Stimulated activated CD4-positive, alpha-beta T cell treated with anti-CD3 and anti-CD28 coated beads, Interleukin-2, amount 100 ng/mL, for 48 hours (primary cell): ENCODE data around the gene FAM229A.
"Not testable (repeated sequence)": the region's sequence is repeated elsewhere in the genome, so short reads cannot be mapped to it uniquely, and the experiment has no call there.

Experiments used
- DNase-seq, 2 donors: peaks; one replicate each; pipeline ENCODE4 v3.0.0-alpha.2; 2020

Gene FAM229A, protein sequence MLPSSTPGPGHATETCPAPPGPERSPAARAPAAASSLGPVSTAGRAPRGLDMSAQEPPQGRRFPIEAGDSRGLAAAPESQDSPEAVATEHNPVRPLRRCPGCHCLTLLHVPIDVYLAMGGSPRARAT

DNA sequence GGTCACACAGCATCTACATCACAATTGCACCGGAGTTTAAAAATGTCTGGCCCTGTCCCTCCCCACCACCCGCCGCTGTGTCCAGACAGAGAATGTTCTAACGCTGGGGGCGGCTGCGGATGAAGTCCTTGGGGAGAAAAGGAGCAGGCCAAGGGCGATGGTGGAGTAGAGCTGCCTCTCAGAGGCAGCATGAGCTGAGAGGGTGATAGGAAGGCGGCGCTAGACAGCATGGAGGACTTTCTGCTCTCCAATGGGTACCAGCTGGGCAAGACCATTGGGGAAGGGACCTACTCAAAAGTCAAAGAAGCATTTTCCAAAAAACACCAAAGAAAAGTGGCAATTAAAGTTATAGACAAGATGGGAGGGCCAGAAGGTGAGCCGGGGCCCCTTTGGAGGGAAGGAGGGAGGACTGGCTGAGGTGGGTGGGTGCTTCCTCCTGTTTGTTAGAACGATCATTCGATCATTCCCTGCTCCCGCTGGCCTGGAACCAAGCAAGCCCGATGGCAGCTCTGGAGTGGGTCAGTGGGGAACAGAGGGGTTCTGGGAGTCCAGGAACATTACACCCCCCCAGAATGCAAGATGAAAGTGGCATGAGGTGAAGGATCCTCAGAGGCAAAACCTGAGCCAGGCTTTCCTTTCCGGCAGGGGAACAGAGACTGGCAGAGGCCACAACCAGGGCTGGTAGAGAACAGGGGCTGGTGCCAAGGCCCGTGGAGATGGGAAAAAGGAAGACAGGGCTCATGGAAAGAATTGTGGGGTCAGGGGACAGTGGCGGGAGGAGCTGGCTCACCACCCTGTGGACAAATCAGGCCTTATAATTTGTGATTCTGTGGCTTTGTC lies at the start of gene FAM229A, which contains the start of gene TSSK3:
FAM229A (minus strand) TSS at position 12 of the 840 bp plus-strand sequence. CDS start 394 bp downstream, outside the sequence.
TSSK3 (plus strand) TSS at position 66 of the 840 bp plus-strand sequence; CDS start at position 229, 163 bp downstream.
- no peak for DNase-seq

GRCh38 chr1:32411261-32411660 lies 49.0 kb upstream of the FAM229A start:
- no peak for DNase-seq

DNA sequence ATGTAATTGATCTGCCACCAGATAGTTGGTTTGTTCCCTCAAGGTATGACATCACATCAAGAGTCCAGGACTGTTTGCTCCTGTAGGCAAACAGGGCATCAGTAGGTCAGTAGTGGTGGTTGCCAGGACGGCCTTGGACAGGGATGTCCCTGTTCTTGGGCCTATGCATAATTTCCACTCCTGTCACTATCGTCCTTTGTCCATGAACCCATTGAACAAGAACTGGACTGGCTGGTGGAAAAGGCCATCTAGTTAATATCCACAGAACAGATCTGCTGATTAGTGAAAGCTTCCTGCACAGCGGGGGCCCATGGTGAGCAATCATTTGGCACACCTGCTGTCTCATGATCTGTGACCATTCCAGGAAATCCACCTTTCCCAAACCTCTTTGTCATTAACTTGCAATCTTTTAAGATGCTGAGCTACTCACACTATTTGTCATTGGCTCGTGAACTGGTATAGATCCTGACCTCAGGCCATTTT lies 44.4 kb upstream of the FAM229A start:
- no peak for DNase-seq

GRCh38 chr1:32405672-32406467 lies 43.6 kb upstream of the FAM229A start:
- no peak for DNase-seq

GRCh38 chr1:32404946-32405345 lies 42.7 kb upstream of the FAM229A start:
- DNase-seq, result no peak

DNA sequence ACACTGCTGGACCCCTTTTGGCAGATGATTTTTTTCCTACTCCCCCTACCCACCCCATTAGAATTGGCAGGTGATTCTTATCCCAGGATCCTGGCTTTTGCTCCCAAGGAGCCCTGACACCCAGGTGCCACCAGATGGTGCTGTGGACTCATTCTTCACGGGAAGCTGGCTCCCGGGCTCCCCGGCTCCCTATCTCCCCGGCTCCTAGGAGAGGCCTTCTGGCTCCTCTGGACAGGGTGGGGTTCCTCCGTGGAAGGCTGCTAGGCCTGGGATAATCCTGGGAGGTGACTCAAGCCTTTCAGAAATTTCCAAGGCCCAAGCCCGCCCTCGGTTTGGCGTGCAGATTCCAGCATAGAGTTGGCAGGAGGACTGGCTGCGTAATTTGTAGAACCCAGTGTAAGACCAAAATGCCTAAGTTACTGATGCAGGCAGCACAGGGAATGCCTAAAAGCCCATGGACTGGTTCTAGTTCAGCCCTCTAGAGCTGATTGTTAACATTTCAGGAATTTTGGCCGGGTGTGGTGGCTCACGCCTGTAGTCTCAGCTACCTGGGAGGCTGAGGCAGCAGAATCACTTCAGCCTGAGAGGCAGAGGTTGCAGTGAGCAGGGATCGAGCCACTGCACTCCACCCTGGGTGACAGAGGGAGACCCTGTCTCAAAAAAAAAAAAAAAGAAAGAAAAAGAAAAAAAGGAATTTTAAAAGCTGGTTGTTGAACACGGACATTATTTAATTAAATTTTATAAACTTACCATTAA lies 38.8 kb upstream of the FAM229A start:
- DNase-seq, result peak; percentile 56 to 62

DNA sequence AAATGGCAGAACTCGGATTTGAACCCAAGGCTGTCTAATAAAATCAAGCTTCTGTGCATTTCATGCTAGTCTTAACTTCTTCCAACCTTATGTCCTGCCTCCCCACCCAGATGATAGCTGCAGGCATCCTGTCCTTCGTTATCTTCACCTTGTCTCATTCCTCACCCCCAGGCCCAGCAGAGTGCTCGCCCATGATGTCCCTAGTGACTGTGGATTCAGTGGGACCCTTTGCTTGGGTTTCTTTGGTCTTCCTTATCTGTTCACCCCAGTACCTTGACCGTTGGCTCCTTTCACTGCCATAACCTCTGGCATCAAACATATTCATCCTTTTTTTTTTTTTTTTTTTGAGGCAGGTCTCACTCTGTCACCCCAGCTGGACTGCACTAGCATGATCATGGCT lies 37.6 kb upstream of the FAM229A start:
- no peak for DNase-seq

GRCh38 chr1:32398401-32398800 lies 36.1 kb upstream of the FAM229A start:
- no peak for DNase-seq

DNA sequence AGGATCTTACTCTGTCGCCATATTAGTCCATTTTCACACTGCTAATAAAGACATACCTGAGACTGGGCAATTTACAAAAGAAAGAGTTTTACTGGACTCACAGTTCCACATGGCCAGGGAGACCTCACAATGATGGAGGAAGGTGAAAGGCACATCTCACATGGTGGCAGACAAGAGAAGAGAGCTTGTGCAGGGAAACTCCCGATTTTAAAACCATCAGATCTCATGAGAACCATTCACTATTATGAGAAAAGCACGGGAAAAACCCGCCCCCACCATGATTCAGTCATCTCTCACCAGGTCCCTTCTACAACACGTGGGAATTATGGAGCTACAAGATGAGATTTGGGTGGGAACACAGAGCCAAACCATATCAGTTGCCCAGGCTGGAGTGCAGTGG lies 34.2 kb upstream of the FAM229A start:
- DNase-seq, result not testable (repeated sequence)

DNA sequence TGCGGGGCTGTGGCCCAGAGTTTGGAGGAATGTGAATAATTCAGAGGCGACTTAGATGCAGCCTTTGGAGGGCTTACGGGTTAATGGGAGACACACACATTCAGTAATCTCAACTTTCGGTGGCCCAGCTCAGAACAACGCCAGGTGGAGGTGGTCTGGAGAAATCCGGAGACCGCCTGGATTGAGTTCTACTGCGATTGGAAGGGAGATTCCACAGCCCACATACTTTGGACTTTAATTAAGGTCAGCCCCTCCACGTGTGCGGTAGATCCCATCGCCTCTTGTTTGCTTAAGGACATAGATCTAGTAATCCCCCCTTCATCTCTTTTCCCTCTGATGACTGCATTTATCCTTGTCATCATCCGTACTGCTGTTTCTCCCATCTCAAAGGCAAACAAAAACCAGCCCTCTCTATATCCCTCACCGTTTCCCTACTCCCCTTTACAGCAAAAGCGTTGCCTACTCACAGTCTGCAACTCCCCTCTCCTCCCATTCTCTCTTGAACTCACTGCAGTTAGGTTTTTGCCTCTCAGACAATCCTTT lies 32.7 kb upstream of the FAM229A start:
- DNase-seq, result no peak

- peak; percentile 98 for DNase-seq
Observed at GRCh38 chr1:32394141-32394889, 32.0 kb upstream of the FAM229A start, which contains the start of gene BSDC1. Gene BSDC1, minus strand, starts transcription at chr1:32394441. Its CDS starts 27 bp downstream, at chr1:32394414.

- peak in 1 of 2 donors; percentile 16 for DNase-seq
Observed at GRCh38 chr1:32393832-32394140, 31.5 kb upstream of the FAM229A start.

DNA sequence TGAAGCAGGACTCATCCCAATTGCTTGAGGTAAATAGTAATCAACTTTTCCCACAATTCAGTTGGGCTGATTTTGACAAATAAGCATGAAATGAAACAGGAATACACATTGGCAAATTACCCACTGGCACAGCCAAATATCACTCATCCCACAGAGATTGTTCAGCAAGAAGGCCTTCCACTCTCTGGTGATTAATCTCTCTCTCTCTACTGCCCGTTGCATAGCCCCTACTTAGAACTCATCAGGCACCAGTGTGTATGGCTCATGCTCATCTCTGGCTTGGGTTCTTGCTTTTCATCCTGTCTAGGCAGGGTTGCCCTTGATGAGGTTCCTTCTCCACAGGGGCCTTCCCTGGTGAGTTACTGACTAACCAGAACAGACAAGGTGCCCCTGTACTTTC lies 30.9 kb upstream of the FAM229A start:
- no peak for DNase-seq

GRCh38 chr1:32392325-32392724 lies 30.0 kb upstream of the FAM229A start:
- DNase-seq, result no peak

GRCh38 chr1:32390904-32391870 lies 28.9 kb upstream of the FAM229A start:
- no peak for DNase-seq

DNA sequence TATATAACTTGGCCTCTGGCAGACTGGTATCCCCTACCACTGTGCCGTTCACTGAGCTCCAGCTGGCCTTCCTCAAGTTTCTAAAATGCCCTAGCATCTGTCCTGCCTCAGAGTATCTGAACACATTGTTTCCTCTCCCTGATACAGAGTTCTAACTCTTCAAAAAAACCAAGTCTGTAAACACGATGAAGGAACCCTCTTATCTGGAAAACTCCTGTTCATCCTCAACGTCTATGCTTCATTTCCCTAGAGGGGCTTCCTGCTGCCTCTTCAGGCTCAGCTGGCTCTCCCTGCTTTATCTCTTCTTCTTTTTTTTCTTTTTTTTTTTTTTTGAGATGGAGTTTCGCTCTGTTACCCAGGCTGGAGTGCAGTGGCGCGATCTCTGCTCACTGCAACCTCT lies 26.4 kb upstream of the FAM229A start:
- DNase-seq, result no peak

- DNase-seq, result no peak
Observed at GRCh38 chr1:32386676-32387392, 24.5 kb upstream of the FAM229A start.

DNA sequence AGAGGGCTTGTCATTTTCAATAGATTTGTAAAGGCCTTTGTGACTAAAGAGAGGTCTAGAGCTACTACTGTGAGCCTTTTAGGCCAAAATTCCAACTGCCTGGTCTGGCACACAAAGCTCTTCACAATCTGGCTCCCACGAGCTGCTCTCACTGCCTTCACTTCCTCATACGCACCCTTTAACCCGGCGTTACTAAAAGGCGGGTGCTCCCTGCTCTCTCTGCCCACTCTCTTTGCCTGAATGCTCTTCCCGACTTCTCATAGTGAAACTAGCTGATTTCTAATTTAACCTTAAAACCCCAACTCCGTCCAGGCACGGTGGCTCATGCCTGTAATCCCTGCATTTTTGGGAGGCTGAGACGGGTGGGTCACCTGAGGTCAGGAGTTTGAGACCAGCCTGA lies 17.8 kb upstream of the FAM229A start:
- no peak for DNase-seq

- no peak for DNase-seq
Observed at GRCh38 chr1:32377541-32378220, 15.4 kb upstream of the FAM229A start.
